VCaP (cell line): ENCODE results near the gene JUND.

ENCODE experiments used
- H3K27ac ChIP-seq: fragments of 450-650 bp; 2 replicates; pipeline ENCODE4 v1.5.1; 2017
- CTCF ChIP-seq: fragments of 450-650 bp; conservative IDR thresholded peaks from 2 replicates; pipeline ENCODE4 v1.5.1; 2017; ENCODE audit warnings: mild to moderate bottlenecking, moderate library complexity

The JUND gene

GRCh38 chr19:18284712-18285360 is 3.4 kb upstream of the JUND start:
- no peak overlapping the region; the same call in 1 of the 2 replicates for H3K27ac ChIP-seq
- no peak for TF ChIP-seq CTCF

GRCh38 chr19:18283338-18283737 is 1.9 kb upstream of the JUND start:
- peak overlapping the region; percentile 99 for H3K27ac ChIP-seq
- TF ChIP-seq CTCF: no peak

- H3K27ac ChIP-seq: peak overlapping the region; percentile 99
- TF ChIP-seq CTCF: no peak
These were observed 1.3 kb upstream of the JUND start for GRCh38 chr19:18282788-18283141.

- peak overlapping the region; percentile 99 for H3K27ac ChIP-seq
- 0 out of 2 replicates have a peak, but pooled peaks have one; percentile 5 for TF ChIP-seq CTCF
These were observed 782 bp upstream of the JUND start for GRCh38 chr19:18282021-18282787.

- TF ChIP-seq CTCF: no peak
- peak overlapping the region; percentile 99 for H3K27ac ChIP-seq
These were observed 958 bp downstream of the JUND start for GRCh38 chr19:18280247-18281081.

- TF ChIP-seq CTCF: peak; percentile 96
- H3K27ac ChIP-seq: peak overlapping the region; percentile 99
These were observed 1.7 kb downstream of the JUND start for GRCh38 chr19:18279516-18280246.

- H3K27ac ChIP-seq: peak overlapping the region; percentile 99
- no peak for TF ChIP-seq CTCF
These were observed 2.2 kb downstream of the JUND start for GRCh38 chr19:18279266-18279515.
